Measurements from ENCODE around the gene NKAPD1. TPM values are rescaled to one million over a fixed set of nuclear protein-coding genes. Genes with fewer than 3 reads are reported as not detected.

Gene NKAPD1
- total and polyA plus RNA-seq, 2 donors (not counting 3 experiments of a cell fraction or from before 2014, with no cell fraction given), result 7.2 to 16.7 TPM

DNA sequence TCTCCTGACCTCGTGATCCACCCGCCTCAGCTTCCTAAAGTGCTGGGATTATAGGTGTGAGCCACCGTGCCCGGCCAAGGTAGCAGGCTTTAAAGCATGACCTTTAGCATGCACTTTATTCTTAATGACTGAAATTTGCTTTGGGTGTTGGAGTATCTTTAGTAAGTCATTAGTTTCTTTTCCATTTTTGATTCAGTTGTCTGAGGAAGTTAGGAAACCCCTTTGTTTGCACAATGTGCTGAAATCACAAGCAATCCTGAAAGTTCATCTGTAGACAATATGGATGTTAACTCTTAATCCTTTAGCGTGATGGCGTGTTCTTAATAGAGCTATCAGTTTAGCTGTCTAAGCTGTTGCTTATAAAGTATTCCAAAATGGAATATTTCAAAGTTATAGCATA is 29.3 kb downstream of the NKAPD1 start:
- Histone ChIP-seq H3K9me3 (replicated peaks; ENCODE audit: control insufficient read depth, insufficient read depth, low read length) (no peaks in the 10 kb centered on the region), H3K36me3 (ENCODE audit: control insufficient read depth in 2 of 2, extremely low read depth in 1 of 2, insufficient read depth in 2 of 2, low read length in 2 of 2) (no peaks in the 10 kb centered on the region), H4K20me1 (replicated peaks; ENCODE audit: control insufficient read depth, extremely low read depth, insufficient read depth, low read length) (no peaks in the 10 kb centered on the region), H3K27ac (ENCODE audit: insufficient read depth, low read depth, low read length) (no peak overlapping the region), H3K4me2 (ENCODE audit: insufficient read depth, low read length) (no peak overlapping the region), H3K9me1 (replicated peaks; ENCODE audit: control insufficient read depth, extremely low read depth, insufficient read depth, low read length) (no peaks in the 10 kb centered on the region), H3K79me2 (ENCODE audit: control insufficient read depth, insufficient read depth, low read length) (no peaks in the 10 kb centered on the region), H3K4me3 (replicated peaks in 1 of 3; ENCODE audit: insufficient read depth in 1 of 3, low read depth in 1 of 3, low read length in 3 of 3) (no peak overlapping the region), H3K4me1 (ENCODE audit: control insufficient read depth, extremely low read depth, insufficient read depth, low read length) (no peaks in the 10 kb centered on the region), H3K27me3 (ENCODE audit: control insufficient read depth in 2 of 2, insufficient read depth in 2 of 2, low read length in 2 of 2) (no peaks in the 10 kb centered on the region), H3K9ac (replicated peaks; ENCODE audit: extremely low read depth, insufficient read depth, low read length) (no peak overlapping the region), H2AFZ (ENCODE audit: low read depth, low read length) (no peak overlapping the region)
- DNase-seq (ENCODE audit: low read depth, low spot score), result no peak
- no peak for TF ChIP-seq JUN (IDR thresholded peaks at IDR 0.05; ENCODE audit: borderline replicate concordance, insufficient read depth, insufficient read length, low read depth)
- FAIRE-seq, result no peak
- POLR2A ChIA-PET, result no interaction called here
- no TSS peak for BruUV-seq (replicated peaks)
- intact Hi-C loops (cut with micrococcal nuclease) (no loop called here), dilution Hi-C loops (cut with MboI; ENCODE audit: extremely low pct_ligation_motif_present, low sequenced_read_pairs) (no loop called here)
- CTCF ChIA-PET, result interaction anchor here (4.4 kb wide), 1 partner anchor 10 kb away, joined by 34 read pairs; no protein-coding TSS in a partner anchor

GRCh38 chr11:112106070-112106469 is 32.0 kb downstream of the NKAPD1 start:
- H3K4me3 ChIP-seq (replicated peaks in 1 of 3; ENCODE audit: insufficient read depth in 1 of 3, low read depth in 1 of 3, low read length in 3 of 3), result no peak overlapping the region
- POLR2A ChIA-PET, result no interaction called here
- no peaks in the 10 kb centered on the region for H3K4me1 ChIP-seq (ENCODE audit: control insufficient read depth, extremely low read depth, insufficient read depth, low read length)
- no peak overlapping the region for H3K4me2 ChIP-seq (ENCODE audit: insufficient read depth, low read length)
- dilution Hi-C loops (cut with MboI; ENCODE audit: extremely low pct_ligation_motif_present, low sequenced_read_pairs), result no loop called here
- CTCF ChIA-PET, result interaction anchor here (0.6 to 4.4 kb wide), 2 partner anchors 8 to 58 kb away, joined by 3 to 34 read pairs; no protein-coding TSS in a partner anchor
- H3K79me2 ChIP-seq (ENCODE audit: control insufficient read depth, insufficient read depth, low read length), result no peaks in the 10 kb centered on the region
- DNase-seq (ENCODE audit: low read depth, low spot score) (no peak), FAIRE-seq (no peak)
- H2AFZ ChIP-seq (ENCODE audit: low read depth, low read length), result no peak overlapping the region
- TF ChIP-seq JUN (IDR thresholded peaks at IDR 0.05; ENCODE audit: borderline replicate concordance, insufficient read depth, insufficient read length, low read depth) (no peak), POLR2A (IDR thresholded peaks at IDR 0.05; ENCODE audit: low read depth, low read length) (no peak), MAX (IDR thresholded peaks at IDR 0.05; ENCODE audit: insufficient read depth, insufficient read length) (no peak), FOS (IDR thresholded peaks at IDR 0.05; ENCODE audit: borderline replicate concordance, insufficient read depth, low read length) (no peak), MYC (IDR thresholded peaks at IDR 0.05; ENCODE audit: low read depth, low read length) (no peak), EZH2 (IDR thresholded peaks at IDR 0.05; ENCODE audit: borderline replicate concordance, low read depth, low read length, severe bottlenecking) (no peak)
- no peaks in the 10 kb centered on the region for H4K20me1 ChIP-seq (replicated peaks; ENCODE audit: control insufficient read depth, extremely low read depth, insufficient read depth, low read length)
- no TSS peak for BruUV-seq (replicated peaks)
- intact Hi-C loops (cut with micrococcal nuclease), result no loop called here
- no peak overlapping the region for H3K27ac ChIP-seq (ENCODE audit: insufficient read depth, low read depth, low read length)
- no peaks in the 10 kb centered on the region for H3K9me3 ChIP-seq (replicated peaks; ENCODE audit: control insufficient read depth, insufficient read depth, low read length)
- H3K9me1 ChIP-seq (replicated peaks; ENCODE audit: control insufficient read depth, extremely low read depth, insufficient read depth, low read length), result no peaks in the 10 kb centered on the region
- no peaks in the 10 kb centered on the region for H3K36me3 ChIP-seq (ENCODE audit: control insufficient read depth in 2 of 2, extremely low read depth in 1 of 2, insufficient read depth in 2 of 2, low read length in 2 of 2)
- H3K9ac ChIP-seq (replicated peaks; ENCODE audit: extremely low read depth, insufficient read depth, low read length), result no peak overlapping the region
- H3K27me3 ChIP-seq (ENCODE audit: control insufficient read depth in 2 of 2, insufficient read depth in 2 of 2, low read length in 2 of 2), result no peaks in the 10 kb centered on the region
